NT2/D1 (cell line): ENCODE measurements around the gene RGS7.
A peak's percentile ranks its signal among the peaks of the same experiment; 100 is the strongest.

Source experiments
- DNase-seq: peaks from one replicate; pipeline ENCODE4 v3.0.0-alpha.2; 2011; ENCODE audit warnings: low read depth, low spot score
- H3K27me3 ChIP-seq: 2 replicates; pipeline ENCODE4 v1.6.0; 2011; ENCODE audit warnings: mild to moderate bottlenecking; ENCODE audit not compliant: insufficient read length, insufficient read depth
- H3K36me3 ChIP-seq: 2 replicates; pipeline ENCODE4 v1.6.1; 2011; ENCODE audit warnings: mild to moderate bottlenecking, low read length, mixed read lengths; ENCODE audit not compliant: insufficient read depth, insufficient read length
- H3K4me1 ChIP-seq: 2 replicates; pipeline ENCODE4 v1.5.1; 2011; ENCODE audit not compliant: insufficient read depth, insufficient read length
- H3K4me3 ChIP-seq: 2 replicates; pipeline ENCODE4 v1.5.1; 2011; ENCODE audit warnings: low read depth; ENCODE audit not compliant: insufficient read length
- H3K9ac ChIP-seq: 2 replicates; pipeline ENCODE4 v1.6.0; 2011; ENCODE audit warnings: low read depth; ENCODE audit not compliant: insufficient read length
- H3K9me3 ChIP-seq: 2 replicates; pipeline ENCODE4 v1.5.1; 2011; ENCODE audit warnings: mild to moderate bottlenecking, low read length; ENCODE audit not compliant: insufficient read depth
- SUZ12 ChIP-seq: IDR thresholded peaks from 2 replicates; pipeline ENCODE4 v1.6.1; 2011; ENCODE audit not compliant: insufficient read length, insufficient read depth; ENCODE audit errors: extremely low read depth
- YY1 ChIP-seq: IDR thresholded peaks from 2 replicates; pipeline ENCODE4 v1.6.1; 2011; ENCODE audit not compliant: insufficient read length, insufficient read depth
- ZNF274 ChIP-seq: IDR thresholded peaks from 2 replicates; pipeline ENCODE4 v1.6.1; 2011; ENCODE audit warnings: mild to moderate bottlenecking, low read depth, low read length

Gene RGS7

DNA sequence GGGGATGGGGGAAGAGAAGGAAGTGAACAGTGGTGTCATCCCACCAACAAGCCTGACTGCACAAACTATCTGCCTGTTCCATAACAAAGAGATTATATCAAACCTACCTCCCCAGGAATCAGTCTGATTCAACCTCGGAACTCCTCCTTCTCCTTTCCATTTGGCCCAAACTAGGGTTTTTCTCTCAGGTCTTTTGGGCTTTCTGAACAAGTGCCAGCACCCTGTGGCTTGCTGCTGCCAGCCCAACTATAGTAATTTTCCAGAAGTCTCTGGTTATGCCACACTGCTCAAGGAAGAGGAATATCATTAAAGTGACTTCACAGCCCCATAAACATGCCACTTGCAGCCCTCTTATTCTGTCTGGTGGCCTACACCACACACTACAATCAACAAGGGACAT is 70.5 kb downstream of the RGS7 start:
- no peak for DNase-seq
- no peaks in the 10 kb centered on the region for H3K36me3 ChIP-seq
- no peak overlapping the region for H3K9ac ChIP-seq
- TF ChIP-seq YY1 (no peak), ZNF274 (no peak), SUZ12 (no peak)
- H3K4me3 ChIP-seq = no peak overlapping the region
- H3K4me1 ChIP-seq = no peaks in the 10 kb centered on the region
- H3K27me3 ChIP-seq = no peaks in the 10 kb centered on the region
- H3K9me3 ChIP-seq = peaks cover 20% of the 10 kb centered on the region

DNA sequence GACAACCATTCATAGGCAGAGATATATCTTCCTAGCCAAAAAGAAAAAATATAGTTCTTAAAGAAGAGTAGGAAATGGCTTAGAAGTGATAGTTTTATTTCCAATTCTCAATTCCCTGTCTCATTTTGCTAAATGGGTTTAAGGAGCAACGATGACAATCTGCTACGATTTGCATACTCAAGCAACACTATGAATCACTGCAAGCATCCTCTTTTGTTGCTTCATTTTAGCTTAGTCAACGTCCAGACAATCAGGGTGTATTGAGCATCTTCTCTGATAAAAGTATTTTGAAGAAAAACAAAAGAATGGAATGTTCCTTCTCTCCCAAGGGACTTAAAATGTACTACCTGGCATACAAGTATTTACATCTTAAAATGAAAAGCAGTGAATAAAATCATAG is 80.6 kb downstream of the RGS7 start:
- no peaks in the 10 kb centered on the region for H3K4me1 ChIP-seq
- no peak overlapping the region for H3K9ac ChIP-seq
- H3K9me3 ChIP-seq = peaks cover 19% of the 10 kb centered on the region; the same call in 1 of the 2 replicates
- H3K27me3 ChIP-seq = no peaks in the 10 kb centered on the region
- no peak for DNase-seq
- no peak overlapping the region for H3K4me3 ChIP-seq
- no peak for TF ChIP-seq SUZ12
- TF ChIP-seq YY1 = no peak
- no peak for TF ChIP-seq ZNF274
- no peaks in the 10 kb centered on the region for H3K36me3 ChIP-seq

DNA sequence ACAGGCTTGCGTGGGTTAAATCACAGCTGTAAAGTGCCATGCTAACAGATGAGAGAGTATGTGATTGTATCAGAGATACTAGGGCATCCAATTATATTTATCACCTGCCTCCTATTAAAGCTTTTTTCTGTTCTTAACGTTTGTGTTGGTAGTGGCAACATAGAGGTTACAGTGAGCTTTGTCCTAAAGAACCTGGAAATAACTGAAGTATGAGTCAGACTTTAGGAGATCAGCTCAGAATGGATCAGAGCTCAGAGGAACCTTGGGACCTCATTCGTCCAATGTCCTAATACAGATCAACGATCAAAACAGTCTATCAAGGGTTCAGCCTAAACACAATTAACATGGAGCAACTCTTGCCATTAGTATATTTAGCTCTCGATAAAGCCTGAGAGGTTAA is 81.0 kb downstream of the RGS7 start:
- Histone ChIP-seq H3K4me3 (no peak overlapping the region), H3K9ac (no peak overlapping the region), H3K36me3 (no peaks in the 10 kb centered on the region), H3K27me3 (no peaks in the 10 kb centered on the region), H3K9me3 (peaks cover 19% of the 10 kb centered on the region; the same call in 1 of the 2 replicates), H3K4me1 (no peaks in the 10 kb centered on the region)
- TF ChIP-seq ZNF274 = no peak
- DNase-seq = peak; percentile 23

DNA sequence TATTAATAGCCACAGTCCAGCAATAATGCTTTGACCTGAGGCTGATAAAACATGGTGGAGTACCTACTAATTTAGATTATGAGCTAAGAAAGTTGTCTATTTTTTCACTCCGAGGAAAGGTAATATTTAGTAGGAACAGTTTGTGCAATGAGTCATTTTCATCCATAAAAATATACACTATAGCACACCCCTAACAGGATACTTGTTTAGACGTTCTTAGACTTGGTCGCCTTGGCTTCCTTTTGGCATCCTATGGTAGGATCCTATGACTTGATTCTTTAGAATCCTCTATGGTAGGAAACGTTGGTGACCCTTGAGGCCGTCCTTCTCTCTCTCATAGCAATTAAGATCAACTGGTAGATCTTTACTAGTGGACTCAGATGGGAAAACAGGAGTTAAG is 81.8 kb downstream of the RGS7 start:
- Histone ChIP-seq H3K36me3 (no peaks in the 10 kb centered on the region), H3K9me3 (peaks cover 19% of the 10 kb centered on the region; the same call in 1 of the 2 replicates), H3K4me1 (no peaks in the 10 kb centered on the region), H3K4me3 (no peak overlapping the region), H3K27me3 (no peaks in the 10 kb centered on the region), H3K9ac (no peak overlapping the region)
- DNase-seq = no peak
- TF ChIP-seq YY1 (no peak), SUZ12 (no peak), ZNF274 (no peak)

DNA sequence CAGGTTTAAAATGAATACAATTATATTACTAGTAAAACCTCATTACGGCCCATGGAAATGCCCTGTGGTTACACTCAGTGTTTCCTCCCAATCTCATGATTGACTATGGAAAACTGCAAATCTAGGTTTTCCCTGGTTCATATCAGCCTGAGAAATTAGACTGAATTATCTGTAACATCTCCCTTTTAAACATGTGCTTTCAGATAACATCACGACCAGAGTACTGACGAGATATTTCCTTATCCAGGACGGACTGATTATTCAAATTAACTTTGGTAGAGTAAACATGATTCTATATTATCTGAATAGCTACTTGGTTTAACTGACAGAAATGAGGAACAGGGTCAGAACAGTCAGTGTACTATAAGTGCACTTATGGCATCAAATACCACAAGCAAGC is 82.3 kb downstream of the RGS7 start:
- H3K9me3 ChIP-seq = peaks cover 19% of the 10 kb centered on the region; the same call in 1 of the 2 replicates
- TF ChIP-seq YY1 (no peak), ZNF274 (no peak), SUZ12 (no peak)
- H3K9ac ChIP-seq = no peak overlapping the region
- no peak for DNase-seq
- H3K4me1 ChIP-seq = no peaks in the 10 kb centered on the region
- no peaks in the 10 kb centered on the region for H3K27me3 ChIP-seq
- H3K36me3 ChIP-seq = no peaks in the 10 kb centered on the region
- H3K4me3 ChIP-seq = no peak overlapping the region

DNA sequence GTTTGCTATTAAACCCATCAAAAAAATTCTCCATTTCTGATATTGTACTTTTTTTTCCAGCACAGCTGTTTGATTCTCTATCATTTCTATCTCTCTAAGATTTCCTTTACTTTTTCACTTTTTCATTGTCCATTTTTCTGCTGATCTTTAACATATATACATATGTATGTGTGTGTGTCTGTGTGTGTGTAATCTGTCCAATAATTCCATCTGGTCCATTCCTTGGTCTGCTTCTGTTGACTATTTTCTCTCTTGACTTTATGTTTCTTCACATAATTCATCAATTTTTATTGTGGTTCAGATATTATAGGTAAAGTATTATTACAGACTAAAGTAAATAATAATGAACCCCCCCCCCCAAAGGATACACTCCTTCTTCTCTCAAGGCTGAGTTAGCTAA is 84.2 kb downstream of the RGS7 start:
- Histone ChIP-seq H3K27me3 (no peaks in the 10 kb centered on the region), H3K9me3 (peaks cover 19% of the 10 kb centered on the region; the same call in 1 of the 2 replicates), H3K36me3 (no peaks in the 10 kb centered on the region), H3K9ac (no peak overlapping the region), H3K4me1 (no peaks in the 10 kb centered on the region), H3K4me3 (no peak overlapping the region)
- no peak for DNase-seq
- TF ChIP-seq YY1 = no peak
- no peak for TF ChIP-seq ZNF274
- TF ChIP-seq SUZ12 = no peak

DNA sequence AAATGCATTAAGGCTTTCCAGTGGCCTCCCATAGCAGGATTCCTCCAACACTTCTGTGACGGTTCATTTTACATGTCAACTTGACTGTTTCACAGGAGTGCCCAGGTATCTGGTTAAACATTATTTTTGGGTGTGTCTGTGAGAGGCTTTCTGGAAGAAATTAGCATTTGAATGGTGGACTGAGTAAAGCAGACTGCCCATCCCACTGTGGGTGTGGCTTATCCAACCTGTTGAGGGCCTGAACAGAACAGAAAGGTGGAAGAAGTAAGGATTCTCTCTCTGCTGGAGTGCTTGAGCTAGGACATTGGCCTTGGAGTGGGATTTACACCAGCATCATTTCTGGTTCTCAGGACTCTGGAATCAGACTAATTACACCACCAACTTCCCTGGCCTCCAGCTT is 85.6 kb downstream of the RGS7 start:
- Histone ChIP-seq H3K4me1 (no peaks in the 10 kb centered on the region), H3K36me3 (no peaks in the 10 kb centered on the region), H3K9ac (no peak overlapping the region), H3K9me3 (peaks cover 19% of the 10 kb centered on the region; the same call in 1 of the 2 replicates), H3K27me3 (no peaks in the 10 kb centered on the region), H3K4me3 (no peak overlapping the region)
- TF ChIP-seq YY1 (no peak), SUZ12 (no peak), ZNF274 (no peak)
- peak; percentile 32 for DNase-seq

DNA sequence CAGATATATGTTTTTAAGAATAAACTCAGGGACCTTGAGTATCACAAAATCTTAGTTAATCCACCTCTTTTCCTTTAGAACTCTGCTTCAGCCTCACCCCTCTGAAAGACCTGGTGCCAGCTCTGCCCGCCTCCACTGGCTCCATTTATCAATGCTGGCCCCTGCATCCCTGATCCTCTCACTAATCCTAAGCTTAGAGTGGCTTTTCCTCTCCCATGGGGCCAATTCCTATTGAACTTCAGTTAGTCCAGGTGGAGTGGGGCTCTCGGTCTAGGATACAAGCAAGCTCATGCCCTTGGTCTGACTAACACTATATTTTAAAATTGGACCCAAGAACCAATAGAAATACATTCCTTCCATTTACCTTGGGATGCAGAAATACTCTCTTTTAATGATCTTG is 87.0 kb downstream of the RGS7 start:
- peaks cover 19% of the 10 kb centered on the region; the same call in 1 of the 2 replicates for H3K9me3 ChIP-seq
- no peak overlapping the region for H3K9ac ChIP-seq
- H3K4me3 ChIP-seq = no peak overlapping the region
- no peaks in the 10 kb centered on the region for H3K36me3 ChIP-seq
- no peaks in the 10 kb centered on the region for H3K27me3 ChIP-seq
- H3K4me1 ChIP-seq = no peaks in the 10 kb centered on the region
- no peak for DNase-seq
- TF ChIP-seq SUZ12 (no peak), YY1 (no peak), ZNF274 (no peak)
